Hepatocyte (in vitro differentiated cells): ENCODE results near the gene PPP6R2.
"Not testable (repeated sequence)": the region's sequence is repeated elsewhere in the genome, so short reads cannot be mapped to it uniquely, and the experiment has no call there.

Experiments
- CTCF ChIP-seq: fragments of 200-600 bp; sonication (generic); IDR thresholded peaks from 2 replicates; pipeline ENCODE4 v1.5.1; 2016; ENCODE audit warnings: antibody characterized with exemption, mild to moderate bottlenecking; ENCODE audit not compliant: poor library complexity
- EZH2 ChIP-seq: fragments of 200-600 bp; sonication (generic); IDR thresholded peaks from 2 replicates; pipeline ENCODE4 v1.6.1; 2016; ENCODE audit warnings: antibody characterized with exemption, mild to moderate bottlenecking, borderline replicate concordance
- EZH2phosphoT487 ChIP-seq: fragments of 200-600 bp; sonication (generic); IDR thresholded peaks from one replicate; pipeline ENCODE4 v1.6.1; 2018; ENCODE audit warnings: antibody characterized with exemption, mild to moderate bottlenecking, low read depth, moderate library complexity; ENCODE audit not compliant: unreplicated experiment, severe bottlenecking

GRCh38 chr22:50432877-50433510 lies 89.9 kb downstream of the PPP6R2 start:
- TF ChIP-seq CTCF, EZH2phosphoT487, EZH2: not testable (repeated sequence)
